Activated CD4-positive, CD25-positive, alpha-beta regulatory T cell (primary cell): ENCODE measurements around the gene MAP1LC3B2.
"Not testable (repeated sequence)": the region's sequence is repeated elsewhere in the genome, so short reads cannot be mapped to it uniquely, and the experiment has no call there.

Experiments
- DNase-seq, 4 experiments: peaks; one replicate each; lab custom pipeline; 2025; lab: John Stamatoyannopoulos, UW

MAP1LC3B2 gene

GRCh38 chr12:116558280-116559161 is 660 bp upstream of the MAP1LC3B2 start:
- DNase-seq, result no peak

GRCh38 chr12:116561181-116561821 is 2.1 kb downstream of the MAP1LC3B2 start:
- no peak for DNase-seq

- DNase-seq, result no peak
Observed at GRCh38 chr12:116562090-116562489, 2.9 kb downstream of the MAP1LC3B2 start.

GRCh38 chr12:116563262-116563661 is 4.1 kb downstream of the MAP1LC3B2 start:
- DNase-seq, result no peak

- no peak for DNase-seq
Observed at GRCh38 chr12:116564080-116564479, 4.9 kb downstream of the MAP1LC3B2 start.

- not testable (repeated sequence) for DNase-seq
Observed at GRCh38 chr12:116565221-116565620, 6.0 kb downstream of the MAP1LC3B2 start.

- no peak for DNase-seq
Observed at GRCh38 chr12:116565963-116566362, 6.8 kb downstream of the MAP1LC3B2 start.

- DNase-seq, result no peak
Observed at GRCh38 chr12:116568203-116568602, 9.0 kb downstream of the MAP1LC3B2 start.

- DNase-seq, result no peak
Observed at GRCh38 chr12:116571089-116571488, 11.9 kb downstream of the MAP1LC3B2 start.

- no peak for DNase-seq
Observed at GRCh38 chr12:116573776-116574175, 14.6 kb downstream of the MAP1LC3B2 start.

GRCh38 chr12:116575754-116576153 is 16.6 kb downstream of the MAP1LC3B2 start:
- DNase-seq, result not testable (repeated sequence)

GRCh38 chr12:116577154-116577561 is 18.0 kb downstream of the MAP1LC3B2 start:
- DNase-seq, result no peak

GRCh38 chr12:116578051-116578450 is 18.9 kb downstream of the MAP1LC3B2 start:
- DNase-seq, result no peak

GRCh38 chr12:116582610-116583009 is 23.4 kb downstream of the MAP1LC3B2 start:
- DNase-seq, result no peak

- no peak for DNase-seq
Observed at GRCh38 chr12:116583129-116583694, 24.0 kb downstream of the MAP1LC3B2 start.

GRCh38 chr12:116587270-116587669 is 28.1 kb downstream of the MAP1LC3B2 start:
- DNase-seq, result no peak

- no peak for DNase-seq
Observed at GRCh38 chr12:116588390-116589028, 29.3 kb downstream of the MAP1LC3B2 start.

- no peak for DNase-seq
Observed at GRCh38 chr12:116589581-116589980, 30.4 kb downstream of the MAP1LC3B2 start.

GRCh38 chr12:116590561-116590960 is 31.4 kb downstream of the MAP1LC3B2 start:
- DNase-seq, result no peak

GRCh38 chr12:116591855-116592637 is 32.9 kb downstream of the MAP1LC3B2 start:
- DNase-seq, result no peak

- DNase-seq, result no peak
Observed at GRCh38 chr12:116592731-116593130, 33.5 kb downstream of the MAP1LC3B2 start.
